GM18861 (cell line): ENCODE measurements around the gene ATP8B3.
A peak's percentile ranks its signal among the peaks of the same experiment; 100 is the strongest.

Source experiments
- ATAC-seq: cut with Tn5 transposase; IDR thresholded peaks from one replicate; pipeline ENCODE4 v1.9.1; 2021; ENCODE audit not compliant: unreplicated experiment

The ATP8B3 gene

GRCh38 chr19:1816530-1817298 lies 4.6 kb upstream of the ATP8B3 start:
- no peak for ATAC-seq

GRCh38 chr19:1815605-1816529 lies 3.8 kb upstream of the ATP8B3 start:
- no peak for ATAC-seq

GRCh38 chr19:1814833-1815604 lies 2.9 kb upstream of the ATP8B3 start:
- no peak for ATAC-seq

- no peak for ATAC-seq
Observed at GRCh38 chr19:1814391-1814790, 2.3 kb upstream of the ATP8B3 start.

- no peak for ATAC-seq
Observed at GRCh38 chr19:1813192-1814182, 1.4 kb upstream of the ATP8B3 start.

- peak; percentile 53 for ATAC-seq
Observed at GRCh38 chr19:1812426-1813191, 533 bp upstream of the ATP8B3 start.

GRCh38 chr19:1811472-1811894 lies 593 bp downstream of the ATP8B3 start:
- no peak for ATAC-seq

GRCh38 chr19:1810439-1811160 lies 1.5 kb downstream of the ATP8B3 start:
- no peak for ATAC-seq

GRCh38 chr19:1809678-1810077 lies 2.4 kb downstream of the ATP8B3 start:
- ATAC-seq = no peak

GRCh38 chr19:1808395-1808731 lies 3.7 kb downstream of the ATP8B3 start:
- no peak for ATAC-seq

GRCh38 chr19:1807695-1808394 lies 4.2 kb downstream of the ATP8B3 start:
- ATAC-seq = no peak

- no peak for ATAC-seq
Observed at GRCh38 chr19:1807030-1807694, 4.9 kb downstream of the ATP8B3 start.

GRCh38 chr19:1806184-1807029 lies 5.7 kb downstream of the ATP8B3 start:
- no peak for ATAC-seq

GRCh38 chr19:1805401-1806183 lies 6.5 kb downstream of the ATP8B3 start:
- ATAC-seq = no peak

GRCh38 chr19:1804858-1805257 lies 7.2 kb downstream of the ATP8B3 start:
- no peak for ATAC-seq
